ENCODE data around the gene ABCB9. TPM values are rescaled to one million over a fixed set of nuclear protein-coding genes. Genes with fewer than 3 reads are reported as not detected.

The ABCB9 gene
- total RNA-seq, 4 donors from 2014 or later = 2.0 to 8.6 (median 6.1) TPM

- Histone ChIP-seq H3K4me3 (peak overlapping the region; percentile 80 to 99), H3K36me3 (no peaks in the 10 kb centered on the region), H3K4me1 (peaks cover 5 to 43% of the 10 kb centered on the region in 2 donors), H3K9me3 (no peaks in the 10 kb centered on the region), H3K27ac (peak overlapping the region; percentile 77 to 96), H3K27me3 (no peaks in the 10 kb centered on the region)
- TF ChIP-seq CTCF (IDR thresholded peaks at IDR 0.05) (no peak), POLR2A (IDR thresholded peaks at IDR 0.05) (no peak)
- intact Hi-C loops (cut with DNase I; ENCODE audit: low total_unique reads) = no loop called here
- DNase-seq = no peak
Measured at GRCh38 chr12:122981036-122981471, 14.8 kb upstream of the ABCB9 start.

GRCh38 chr12:122980183-122981035, 14.1 kb upstream of the ABCB9 start, which contains the start of gene ARL6IP4:
Gene ARL6IP4 (plus strand): TSS chr12:122980681. CDS start chr12:122981140, 459 bp downstream.
- Histone ChIP-seq H3K4me3 (peak within 1 kb of the TSS; percentile 80 to 99), H3K36me3 (no peaks in the 10 kb centered on the region), H3K4me1 (peaks cover 5 to 48% of the 10 kb centered on the region in 2 donors), H3K9me3 (no peaks in the 10 kb centered on the region), H3K27me3 (no peaks in the 10 kb centered on the region), H3K27ac (peak within 1 kb of the TSS; percentile 77 to 96)
- peak in 1 of 2 donors; percentile 61 for DNase-seq
- intact Hi-C loops (cut with DNase I; ENCODE audit: low total_unique reads) = no loop called here
- peak; percentile 82 to 84 for TF ChIP-seq POLR2A (IDR thresholded peaks at IDR 0.05)
- peak in 1 of 4 experiments; percentile 27 for TF ChIP-seq CTCF (IDR thresholded peaks at IDR 0.05)

- H3K9me3 ChIP-seq = no peaks in the 10 kb centered on the region
Measured at GRCh38 chr12:122979908-122980182, 13.6 kb upstream of the ABCB9 start.

GRCh38 chr12:122979001-122979907, 13.0 kb upstream of the ABCB9 start:
- intact Hi-C loops (cut with DNase I; ENCODE audit: low total_unique reads) = no loop called here
- H3K27me3 ChIP-seq = no peaks in the 10 kb centered on the region
- TF ChIP-seq POLR2A (IDR thresholded peaks at IDR 0.05) = no peak
- no peak for TF ChIP-seq CTCF (IDR thresholded peaks at IDR 0.05)
- H3K4me1 ChIP-seq = peaks cover 5 to 39% of the 10 kb centered on the region in 2 donors
- no peaks in the 10 kb centered on the region for H3K9me3 ChIP-seq
- peak overlapping the region; percentile 77 to 96 for H3K27ac ChIP-seq
- peak overlapping the region in 1 of 2 donors; percentile 99 for H3K4me3 ChIP-seq
- peak in 1 of 2 donors; percentile 15 for DNase-seq
- H3K36me3 ChIP-seq = no peaks in the 10 kb centered on the region

More at GRCh38 chr12:122979908-122980182, 13.6 kb upstream of the ABCB9 start:
- H3K4me3 ChIP-seq = peak overlapping the region; percentile 80 to 99
- peaks cover 5 to 45% of the 10 kb centered on the region in 2 donors for H3K4me1 ChIP-seq
- no peak for TF ChIP-seq POLR2A (IDR thresholded peaks at IDR 0.05)
- no peak for TF ChIP-seq CTCF (IDR thresholded peaks at IDR 0.05)
- no peaks in the 10 kb centered on the region for H3K36me3 ChIP-seq
- H3K27ac ChIP-seq = peak overlapping the region; percentile 77 to 96
- H3K27me3 ChIP-seq = no peaks in the 10 kb centered on the region
- no peak for DNase-seq
- intact Hi-C loops (cut with DNase I; ENCODE audit: low total_unique reads) = no loop called here

Data from uterus (tissue), 4 donors.